Panc1 (cell line): Measurements from ENCODE around the gene RAB11FIP3. TPM values are rescaled to one million over a fixed set of nuclear protein-coding genes. Genes with fewer than 3 reads are reported as not detected.

Experiments
- ATAC-seq: fragments of 200-7000 bp; cut with Tn5 transposase; 2 replicates; pipeline ENCODE4 v1.9.1; 2020; ENCODE audit warnings: mild to moderate bottlenecking, moderate library complexity
- BruUV-seq: library from RNA; stranded (reverse); fragments of 400-500 nt; replicated peaks from 2 replicates; lab custom pipeline; 2021; lab: Mats Ljungman, UMichigan
- CTCF ChIA-PET: fragments of 300-600 bp; sonication (Branson Sonifier 250); formaldehyde crosslinking; loops from one replicate; lab custom pipeline; 2022; ENCODE audit warnings: antibody characterized with exemption; lab: Charles Lee
- POLR2A ChIA-PET: fragments of 300-600 bp; sonication (Branson Sonifier 250); formaldehyde crosslinking; loops from one replicate; lab custom pipeline; 2022; ENCODE audit warnings: antibody characterized with exemption; lab: Charles Lee
- DNase-seq: peaks from one replicate; pipeline ENCODE4 v3.0.0-alpha.2; 2010; ENCODE audit warnings: low read depth, low spot score
- H3K27ac ChIP-seq: 2 replicates; pipeline ENCODE4 v1.5.1; 2011; ENCODE audit warnings: mild to moderate bottlenecking, low read length, inconsistent platforms
- H3K27me3 ChIP-seq: fragments of 200-500 bp; sonication (Bioruptor generic); 2 replicates; pipeline ENCODE4 v1.6.0; 2014; ENCODE audit warnings: low read length, inconsistent platforms; ENCODE audit not compliant: control insufficient read depth, insufficient read depth
- H3K36me3 ChIP-seq: fragments of 200-500 bp; sonication (Bioruptor generic); 2 replicates; pipeline ENCODE4 v1.5.1; 2014; ENCODE audit warnings: inconsistent platforms, mild to moderate bottlenecking, low read length, moderate library complexity; ENCODE audit not compliant: control insufficient read depth, insufficient read depth
- H3K4me1 ChIP-seq: 2 replicates; pipeline ENCODE4 v1.5.1; 2011; ENCODE audit warnings: inconsistent platforms, mild to moderate bottlenecking, low read length, moderate library complexity; ENCODE audit not compliant: control insufficient read depth, insufficient read depth
- H3K4me3 ChIP-seq, 2 experiments: 2 replicates each; pipeline ENCODE4 v1.5.1; 2011 to 2012; ENCODE audit warnings: low read depth in 2 of 2, low read length in 2 of 2, mild to moderate bottlenecking in 2 of 2, inconsistent platforms in 1 of 2, moderate library complexity in 1 of 2
- H3K9me3 ChIP-seq: fragments of 200-500 bp; sonication (Bioruptor generic); 2 replicates; pipeline ENCODE4 v1.5.1; 2014; ENCODE audit warnings: low read depth, mild to moderate bottlenecking, inconsistent platforms, low read length, moderate library complexity; ENCODE audit not compliant: control insufficient read depth, insufficient read depth
- CTCF ChIP-seq: fragments of 450-650 bp; IDR thresholded peaks from 2 replicates; pipeline ENCODE4 v1.5.1; 2017; ENCODE audit warnings: mild to moderate bottlenecking
- POLR2AphosphoS5 ChIP-seq: IDR thresholded peaks from 2 replicates; pipeline ENCODE4 v1.6.1; 2012; ENCODE audit warnings: mild to moderate bottlenecking, low read depth, low read length, moderate library complexity
- REST ChIP-seq, 2 experiments: IDR thresholded peaks; 2 replicates each; pipeline ENCODE4 v1.6.1; 2011 to 2012; ENCODE audit warnings: low read depth in 2 of 2, control low read depth in 1 of 2, low read length in 1 of 2, mild to moderate bottlenecking in 1 of 2, moderate library complexity in 1 of 2; ENCODE audit not compliant: insufficient read depth in 1 of 2
- SIN3A ChIP-seq: IDR thresholded peaks from 2 replicates; pipeline ENCODE4 v1.6.1; 2012; ENCODE audit warnings: low read depth, mild to moderate bottlenecking, low read length, moderate library complexity, borderline replicate concordance; ENCODE audit not compliant: insufficient read depth
- TCF7L2 ChIP-seq: IDR thresholded peaks from 2 replicates; pipeline ENCODE4 v1.6.1; 2011; ENCODE audit warnings: mild to moderate bottlenecking, low read depth, low read length, inconsistent platforms
- in situ Hi-C: cut with HindIII; loops from 2 replicates; pipeline ENCODE4 v1.10.0; 2016; ENCODE audit warnings: low sequenced_read_pairs, low pct_unique_long_range_greater_than_20kb
- intact Hi-C: fragments of 100-400 bp; cut with micrococcal nuclease; formaldehyde crosslinking; loops from one replicate; pipeline ENCODE4 v1.10.0; 2022; ENCODE audit not compliant: unreplicated experiment
- total RNA-seq: library from RNA; stranded (reverse); gene quantifications from one replicate; pipeline ENCODE4 v1.2.1, GENCODE V29; 2021; ENCODE audit not compliant: unreplicated experiment

RAB11FIP3 gene
- total RNA-seq, 1 experiment from 2014 or later, result 57.3 TPM

- Histone ChIP-seq H3K27me3 (no peaks in the 10 kb centered on the region), H3K9me3 (no peaks in the 10 kb centered on the region), H3K36me3 (no peaks in the 10 kb centered on the region), H3K4me1 (peaks cover 1% of the 10 kb centered on the region; the same call in 1 of the 2 replicates), H3K27ac (no peak overlapping the region), H3K4me3 (no peak overlapping the region)
- no peak for DNase-seq
- no TSS peak for BruUV-seq
- in situ Hi-C loops, result no loop called here
- CTCF ChIA-PET, result no interaction called here
- POLR2A ChIA-PET, result no interaction called here
- intact Hi-C loops, result no loop called here
- ATAC-seq, result 0 out of 2 replicates have a peak, but pooled peaks have one; percentile 39
- TF ChIP-seq REST (IDR thresholded peaks at IDR 0.05; ENCODE audit: insufficient read depth in 1 of 2, low read depth in 2 of 2, low read length in 1 of 2), result no peak
- TF ChIP-seq POLR2AphosphoS5, result no peak
- TF ChIP-seq CTCF, result no peak
- no peak for TF ChIP-seq TCF7L2
- TF ChIP-seq SIN3A, result no peak
Measured at GRCh38 chr16:482468-483185, 57.2 kb downstream of the RAB11FIP3 start.

- no peaks in the 10 kb centered on the region for H3K4me1 ChIP-seq
- ChIA-PET CTCF (no interaction called here), POLR2A (no interaction called here)
- no peaks in the 10 kb centered on the region for H3K27me3 ChIP-seq
- H3K36me3 ChIP-seq, result no peaks in the 10 kb centered on the region
- H3K9me3 ChIP-seq, result no peaks in the 10 kb centered on the region
- in situ Hi-C loops (no loop called here), intact Hi-C loops (no loop called here)
- no peak for DNase-seq
- no peak overlapping the region for H3K4me3 ChIP-seq
- no peak for TF ChIP-seq CTCF
- TF ChIP-seq REST (IDR thresholded peaks at IDR 0.05; ENCODE audit: insufficient read depth in 1 of 2, low read depth in 2 of 2, low read length in 1 of 2), result no peak
- no peak for TF ChIP-seq SIN3A
- no peak for TF ChIP-seq POLR2AphosphoS5
- no peak for TF ChIP-seq TCF7L2
- no TSS peak for BruUV-seq
- ATAC-seq, result no peak
- no peak overlapping the region for H3K27ac ChIP-seq
Measured at GRCh38 chr16:483341-484075, 58.1 kb downstream of the RAB11FIP3 start.
